Left lung (tissue), 10 donors: Measurements from ENCODE around the gene TMEM120A. TPM values are rescaled to one million over a fixed set of nuclear protein-coding genes. Genes with fewer than 3 reads are reported as not detected.

Experiments
- ATAC-seq: fragments of 200-7000 bp; cut with Tn5 transposase; one replicate; pipeline ENCODE4 v1.9.1; 2020; ENCODE audit warnings: moderate library complexity
- DNase-seq, 4 donors: peaks; one replicate each; pipeline ENCODE4 v3.0.0-alpha.2; 2013 to 2020
- H3K27ac ChIP-seq, 2 donors: fragments of 200-600 bp; sonication (generic) in 1 of 2; one replicate each; pipeline versions ENCODE4 v1.5.0 to v1.8.0; 2020 to 2021
- H3K27me3 ChIP-seq, 2 donors: fragments of 200-600 bp; sonication (generic) in 1 of 2; one replicate each; pipeline versions ENCODE4 v1.5.0 to v1.8.0; 2020 to 2021
- H3K36me3 ChIP-seq, 2 donors: fragments of 200-600 bp; sonication (generic) in 1 of 2; one replicate each; pipeline versions ENCODE4 v1.5.0 to v1.8.0; 2020 to 2021
- H3K4me1 ChIP-seq, 2 donors: fragments of 200-600 bp; one replicate each; pipeline ENCODE4 v1.8.0; 2021
- H3K4me3 ChIP-seq, 2 donors: fragments of 200-600 bp; sonication (generic) in 1 of 2; one replicate each; pipeline versions ENCODE4 v1.5.0 to v1.8.0; 2020 to 2021; ENCODE audit warnings: mild to moderate bottlenecking in 1 of 2
- H3K9me3 ChIP-seq, 2 donors: fragments of 200-600 bp; sonication (generic) in 1 of 2; one replicate each; pipeline versions ENCODE4 v1.5.0 to v1.8.0; 2020 to 2021
- intact Hi-C, 2 donors: fragments of 100-400 bp; cut with DNase I; formaldehyde crosslinking; loops; one replicate each; pipeline versions ENCODE4 v1.11.2 to v1.14.2; 2022
- polyA plus RNA-seq, 6 donors: library from polyadenylated mRNA; unstranded; fragments of 120-200 nt; gene quantifications; one replicate each; pipeline ENCODE4 v1.2.1, GENCODE V29; 2013; ENCODE audit not compliant: insufficient read length in 6 of 6
- total RNA-seq, 2 donors: library from RNA; stranded (reverse); fragmentation: NEBNext Ultra II Directional; extraction: Animal tissue kit (Norgen Biotek cat#: 25700); gene quantifications; one replicate each; pipeline ENCODE4 v1.2.1, GENCODE V29; 2021
- TF ChIP-seq, protein P1 (sequence below), 2 donors: fragments of 200-600 bp; sonication (generic) in 1 of 2; IDR thresholded peaks; one replicate each; pipeline versions ENCODE4 v1.5.0 to v1.8.0; 2021; ENCODE audit warnings: antibody characterized with exemption in 2 of 2
- donor health status: DM: no; HTN: yes; CAD: no.
- donor health status: DM: no; HTN: no; CAD: no.

Gene TMEM120A
- total and polyA plus RNA-seq, 8 donors: 32.3 to 50.4 (median 38.4) TPM

DNA sequence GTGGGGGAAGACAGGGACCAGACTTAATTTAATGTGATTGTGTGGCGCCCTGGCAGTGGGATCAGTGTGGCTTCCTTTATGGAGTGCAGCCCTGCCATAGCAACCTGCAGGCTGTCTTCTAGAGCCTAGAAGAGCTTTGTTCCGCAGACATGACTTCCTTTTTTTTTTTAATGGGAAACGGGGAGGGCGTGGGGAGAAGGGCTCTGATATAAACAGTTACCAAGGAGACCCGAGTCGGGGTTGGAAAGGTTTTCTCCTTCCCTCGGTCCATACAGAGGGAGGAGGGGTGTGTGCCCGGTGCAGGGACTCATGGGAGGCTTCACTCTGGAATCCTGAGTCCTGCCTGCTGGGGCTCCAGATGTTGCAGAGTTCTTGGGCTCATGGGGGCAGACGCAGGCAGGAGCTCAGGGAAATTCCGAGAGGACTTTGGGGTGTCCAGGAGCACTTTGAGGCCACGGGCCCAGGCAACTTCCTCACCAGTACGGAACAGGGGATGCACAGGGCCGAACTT lies 26.9 kb downstream of the TMEM120A start:
- H3K4me3 ChIP-seq: no peak overlapping the region
- intact Hi-C loops: no loop called here
- peaks cover 0 to 56% of the 10 kb centered on the region in 2 donors for H3K36me3 ChIP-seq
- no peaks in the 10 kb centered on the region for H3K27me3 ChIP-seq
- DNase-seq: peak in 2 of 4 donors; percentile 60 to 86
- H3K4me1 ChIP-seq: peaks cover 20 to 65% of the 10 kb centered on the region in 2 donors
- peak overlapping the region; percentile 58 to 71 for H3K27ac ChIP-seq
- ATAC-seq: peak; percentile 53
- TF ChIP-seq, protein P1, sequence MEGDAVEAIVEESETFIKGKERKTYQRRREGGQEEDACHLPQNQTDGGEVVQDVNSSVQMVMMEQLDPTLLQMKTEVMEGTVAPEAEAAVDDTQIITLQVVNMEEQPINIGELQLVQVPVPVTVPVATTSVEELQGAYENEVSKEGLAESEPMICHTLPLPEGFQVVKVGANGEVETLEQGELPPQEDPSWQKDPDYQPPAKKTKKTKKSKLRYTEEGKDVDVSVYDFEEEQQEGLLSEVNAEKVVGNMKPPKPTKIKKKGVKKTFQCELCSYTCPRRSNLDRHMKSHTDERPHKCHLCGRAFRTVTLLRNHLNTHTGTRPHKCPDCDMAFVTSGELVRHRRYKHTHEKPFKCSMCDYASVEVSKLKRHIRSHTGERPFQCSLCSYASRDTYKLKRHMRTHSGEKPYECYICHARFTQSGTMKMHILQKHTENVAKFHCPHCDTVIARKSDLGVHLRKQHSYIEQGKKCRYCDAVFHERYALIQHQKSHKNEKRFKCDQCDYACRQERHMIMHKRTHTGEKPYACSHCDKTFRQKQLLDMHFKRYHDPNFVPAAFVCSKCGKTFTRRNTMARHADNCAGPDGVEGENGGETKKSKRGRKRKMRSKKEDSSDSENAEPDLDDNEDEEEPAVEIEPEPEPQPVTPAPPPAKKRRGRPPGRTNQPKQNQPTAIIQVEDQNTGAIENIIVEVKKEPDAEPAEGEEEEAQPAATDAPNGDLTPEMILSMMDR (IDR thresholded peaks at IDR 0.05): no peak
- no peaks in the 10 kb centered on the region for H3K9me3 ChIP-seq

DNA sequence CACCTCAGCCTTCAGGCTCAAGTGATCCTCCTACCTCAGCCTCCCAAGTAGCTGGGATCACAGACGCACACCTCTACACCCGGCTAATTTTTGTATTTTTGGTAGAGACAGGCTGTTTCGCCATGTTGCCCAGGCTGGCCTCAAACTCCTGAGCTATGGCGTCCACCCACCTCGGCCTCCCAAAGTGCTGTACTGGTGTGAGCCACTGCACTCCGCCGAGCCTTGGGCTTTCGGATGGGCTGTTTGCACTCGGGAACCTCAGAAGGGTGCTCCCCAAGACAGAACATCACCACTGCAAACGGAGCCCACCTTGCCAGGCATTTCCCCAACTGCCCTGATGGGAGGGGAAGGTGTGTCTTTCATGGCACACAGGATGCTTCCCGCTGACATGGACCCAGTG lies 27.3 kb downstream of the TMEM120A start:
- peak overlapping the region; percentile 58 to 71 for H3K27ac ChIP-seq

DNA sequence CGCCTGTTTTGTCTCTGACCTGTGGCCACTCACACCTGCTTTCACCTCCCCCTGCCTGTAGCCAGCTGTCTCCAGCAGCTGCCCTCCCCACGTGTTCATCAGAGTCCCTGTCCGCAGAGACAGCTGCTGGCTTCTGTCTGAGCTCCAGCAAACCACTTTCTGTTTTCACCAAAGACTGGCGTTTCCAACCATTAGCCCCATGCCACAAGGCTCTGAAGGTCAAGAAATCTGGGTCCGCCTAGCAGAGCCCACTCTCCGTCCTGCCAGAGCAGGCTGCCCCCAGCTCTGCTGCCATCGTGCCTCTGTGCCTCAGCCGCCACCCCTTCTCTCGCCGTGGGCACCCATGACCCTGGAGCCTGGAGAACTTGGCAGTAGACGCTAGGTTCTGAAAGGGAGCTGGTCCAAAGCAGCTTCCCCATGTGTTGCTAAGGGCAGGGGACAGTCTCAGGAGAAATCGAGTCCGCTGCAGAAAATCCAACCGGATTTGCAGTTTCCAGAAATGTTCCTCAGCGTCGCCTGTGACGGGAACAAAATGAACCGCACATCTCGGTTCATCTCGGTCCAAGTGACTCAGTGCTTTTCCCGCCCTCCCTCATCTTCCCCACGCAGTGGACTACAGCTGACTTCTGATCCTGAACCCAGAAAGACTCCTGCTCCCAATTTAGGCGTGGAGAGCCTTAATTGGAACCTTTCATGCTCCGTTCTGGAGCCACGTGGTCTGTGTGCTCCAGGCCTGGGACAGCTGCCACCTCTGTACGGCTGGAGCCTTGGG lies 28.0 kb downstream of the TMEM120A start:
- no peaks in the 10 kb centered on the region for H3K9me3 ChIP-seq
- DNase-seq: peak in 1 of 4 donors; percentile 55
- peak; percentile 34 for ATAC-seq
- H3K4me1 ChIP-seq: peaks cover 13 to 58% of the 10 kb centered on the region in 2 donors
- H3K27me3 ChIP-seq: no peaks in the 10 kb centered on the region
- TF ChIP-seq, protein P1 (IDR thresholded peaks at IDR 0.05): no peak
- no peak overlapping the region for H3K4me3 ChIP-seq
- H3K27ac ChIP-seq: peak overlapping the region; percentile 58 to 71
- peaks cover 0 to 62% of the 10 kb centered on the region in 2 donors for H3K36me3 ChIP-seq
- intact Hi-C loops: no loop called here

More for the DNA sequence above, 27.3 kb downstream of the TMEM120A start:
- TF ChIP-seq, protein P1 (IDR thresholded peaks at IDR 0.05): no peak
- peaks cover 19 to 65% of the 10 kb centered on the region in 2 donors for H3K4me1 ChIP-seq
- no peak overlapping the region for H3K4me3 ChIP-seq
- no peaks in the 10 kb centered on the region for H3K27me3 ChIP-seq
- intact Hi-C loops: no loop called here
- DNase-seq: peak in 1 of 4 donors; percentile 59
- ATAC-seq: no peak
- H3K36me3 ChIP-seq: peaks cover 0 to 57% of the 10 kb centered on the region in 2 donors
- no peaks in the 10 kb centered on the region for H3K9me3 ChIP-seq

DNA sequence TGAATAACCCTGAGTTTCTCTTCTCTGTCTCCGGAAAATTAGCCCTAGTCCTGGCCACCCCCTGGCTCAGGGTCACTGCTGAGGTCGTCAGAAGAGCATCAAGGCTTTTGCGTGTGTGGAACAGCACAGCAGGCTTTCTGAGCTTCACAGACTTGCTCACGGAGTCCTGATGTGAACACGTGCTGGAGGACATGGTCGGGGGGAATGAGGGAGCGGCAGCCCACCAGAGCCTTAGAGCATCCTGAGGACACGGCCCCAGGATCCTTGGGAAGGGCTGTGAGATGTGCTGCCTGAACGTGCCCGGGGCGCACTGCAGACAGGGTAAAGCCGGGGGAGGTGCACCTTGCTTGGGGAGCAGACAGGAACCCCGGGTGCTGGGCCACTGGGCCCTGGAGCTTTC lies 28.8 kb downstream of the TMEM120A start:
- no peaks in the 10 kb centered on the region for H3K9me3 ChIP-seq
- peaks cover 13 to 55% of the 10 kb centered on the region in 2 donors for H3K4me1 ChIP-seq
- intact Hi-C loops: no loop called here
- TF ChIP-seq, protein P1 (IDR thresholded peaks at IDR 0.05): no peak
- DNase-seq (peak in 1 of 4 donors; percentile 61), ATAC-seq (no peak)
- peaks cover 0 to 69% of the 10 kb centered on the region in 2 donors for H3K36me3 ChIP-seq
- no peak overlapping the region for H3K4me3 ChIP-seq
- no peaks in the 10 kb centered on the region for H3K27me3 ChIP-seq
- H3K27ac ChIP-seq: peak overlapping the region in 1 of 2 donors; percentile 71

DNA sequence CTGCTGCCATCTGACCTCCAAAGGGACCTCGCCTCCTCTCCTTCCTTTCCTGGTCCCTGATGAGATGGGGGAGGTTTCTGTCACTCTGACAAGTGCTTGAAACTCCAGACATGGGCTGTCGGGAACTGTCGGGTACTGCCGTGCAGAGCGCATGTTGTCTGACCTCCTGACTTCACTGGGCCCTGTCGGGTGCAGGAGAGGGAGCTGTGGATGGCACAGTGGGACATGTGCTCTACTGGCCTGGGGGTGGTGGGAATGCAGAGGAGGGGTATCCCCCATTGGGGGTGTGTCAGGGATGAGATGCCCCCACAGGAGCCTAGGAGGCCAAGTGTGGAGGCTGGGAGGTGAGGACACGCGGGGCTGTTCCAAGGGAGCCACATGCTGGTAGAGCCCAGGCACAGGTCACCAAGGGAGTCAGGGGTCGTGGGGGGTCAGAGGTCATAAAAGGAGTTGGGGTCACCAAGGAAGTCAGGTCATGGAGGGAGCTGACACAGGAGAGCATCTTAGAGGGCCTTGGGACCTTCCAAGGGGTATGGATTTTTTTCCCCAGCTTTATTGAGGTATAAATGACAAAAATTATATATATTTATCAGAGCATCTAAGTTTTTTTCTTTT lies 30.9 kb downstream of the TMEM120A start:
- no peaks in the 10 kb centered on the region for H3K27me3 ChIP-seq
- no peak overlapping the region for H3K4me3 ChIP-seq
- peak in 1 of 4 donors; percentile 18 for DNase-seq
- peaks cover 13 to 42% of the 10 kb centered on the region in 2 donors for H3K4me1 ChIP-seq
- no peaks in the 10 kb centered on the region for H3K9me3 ChIP-seq
- ATAC-seq: no peak
- H3K27ac ChIP-seq: peak overlapping the region; percentile 58 to 66
- intact Hi-C loops: no loop called here
- TF ChIP-seq, protein P1 (IDR thresholded peaks at IDR 0.05): no peak
- peaks cover 0 to 79% of the 10 kb centered on the region in 2 donors for H3K36me3 ChIP-seq
